MM.1S (cell line): ENCODE measurements around the gene PCDHA8.
"Not testable (repeated sequence)": the region's sequence is repeated elsewhere in the genome, so short reads cannot be mapped to it uniquely, and the experiment has no call there.

Source experiments
- DNase-seq: peaks from one replicate; pipeline ENCODE4 v3.0.0-alpha.2; 2015
- H2AFZ ChIP-seq: fragments of 300-600 bp; sonication (generic); 2 replicates; pipeline ENCODE4 v1.6.0; 2016; ENCODE audit warnings: antibody characterized with exemption, low read length
- H3F3A ChIP-seq: fragments of 300-600 bp; sonication (generic); 2 replicates; pipeline ENCODE4 v1.6.1; 2016; ENCODE audit warnings: mild to moderate bottlenecking, antibody characterized with exemption, low read length, moderate library complexity, mixed read lengths; ENCODE audit not compliant: insufficient read depth
- H3K27ac ChIP-seq: fragments of 300-600 bp; sonication (generic); 2 replicates; pipeline ENCODE4 v1.5.1; 2016; ENCODE audit warnings: mild to moderate bottlenecking, low read length
- H3K27me3 ChIP-seq: fragments of 300-600 bp; sonication (generic); replicated peaks from 2 replicates; pipeline ENCODE4 v1.6.0; 2016; ENCODE audit warnings: low read length; ENCODE audit not compliant: insufficient read depth
- H3K36me3 ChIP-seq: fragments of 300-600 bp; sonication (generic); replicated peaks from 2 replicates; pipeline ENCODE4 v1.6.1; 2016; ENCODE audit warnings: mild to moderate bottlenecking, low read length, mixed read lengths; ENCODE audit not compliant: insufficient read depth
- H3K4me1 ChIP-seq: fragments of 300-600 bp; sonication (generic); 2 replicates; pipeline ENCODE4 v1.6.1; 2016; ENCODE audit warnings: low read length, mixed read lengths
- H3K4me2 ChIP-seq: fragments of 300-600 bp; sonication (generic); 2 replicates; pipeline ENCODE4 v1.6.0; 2016; ENCODE audit warnings: low read depth, low read length
- H3K4me3 ChIP-seq: fragments of 300-600 bp; sonication (generic); 2 replicates; pipeline ENCODE4 v1.5.1; 2016; ENCODE audit warnings: low read length, mixed read lengths
- H3K79me2 ChIP-seq: fragments of 300-600 bp; sonication (generic); 2 replicates; pipeline ENCODE4 v1.6.1; 2016; ENCODE audit warnings: mixed run types, low read length, mixed read lengths
- H3K9ac ChIP-seq: fragments of 300-600 bp; sonication (generic); 2 replicates; pipeline ENCODE4 v1.6.1; 2016; ENCODE audit warnings: low read length, mixed read lengths
- H3K9me2 ChIP-seq: fragments of 300-600 bp; sonication (generic); replicated peaks from 2 replicates; pipeline ENCODE4 v1.6.1; 2016; ENCODE audit warnings: mild to moderate bottlenecking, low read length, mixed read lengths; ENCODE audit not compliant: insufficient read depth
- H3K9me3 ChIP-seq: fragments of 300-600 bp; sonication (generic); replicated peaks from 2 replicates; pipeline ENCODE4 v1.6.1; 2016; ENCODE audit warnings: mild to moderate bottlenecking, low read length, mixed read lengths; ENCODE audit not compliant: insufficient read depth
- H4K20me1 ChIP-seq: fragments of 300-600 bp; sonication (generic); 2 replicates; pipeline ENCODE4 v1.6.1; 2016; ENCODE audit warnings: mild to moderate bottlenecking, low read length, moderate library complexity, mixed read lengths; ENCODE audit not compliant: insufficient read depth
- EZH2 ChIP-seq: fragments of 300-600 bp; sonication (generic); optimal IDR thresholded peaks from 2 replicates; pipeline ENCODE3; 2017; ENCODE audit warnings: low read depth, mild to moderate bottlenecking, antibody characterized with exemption, low read length, mixed read lengths
- EZH2phosphoT487 ChIP-seq: fragments of 300-600 bp; sonication (generic); IDR thresholded peaks from 2 replicates; pipeline ENCODE4 v1.6.1; 2018; ENCODE audit warnings: antibody characterized with exemption, low read length
- TF ChIP-seq, protein P1 (sequence below): fragments of 300-600 bp; sonication (generic); IDR thresholded peaks from 2 replicates; pipeline ENCODE4 v1.5.1; 2016; ENCODE audit warnings: antibody characterized with exemption, low read length, mixed read lengths

PCDHA8 gene

DNA sequence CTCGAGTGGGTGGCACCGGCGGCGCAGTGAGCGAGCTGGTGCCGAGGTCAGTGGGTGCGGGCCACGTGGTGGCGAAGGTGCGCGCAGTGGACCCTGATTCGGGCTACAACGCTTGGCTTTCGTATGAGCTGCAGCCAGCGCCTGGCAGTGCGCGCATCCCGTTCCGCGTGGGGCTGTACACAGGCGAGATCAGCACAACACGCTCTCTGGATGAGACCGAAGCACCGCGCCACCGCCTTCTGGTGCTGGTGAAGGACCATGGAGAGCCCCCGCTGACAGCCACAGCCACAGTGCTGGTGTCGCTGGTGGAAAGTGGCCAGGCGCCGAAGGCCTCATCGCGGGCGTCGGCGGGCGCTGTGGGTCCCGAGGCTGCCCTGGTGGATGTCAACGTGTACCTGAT is 17.5 kb upstream of the PCDHA8 start:
- Histone ChIP-seq H3K79me2 (no peaks in the 10 kb centered on the region), H3K4me3 (no peak overlapping the region), H3F3A (no peaks in the 10 kb centered on the region), H3K9me2 (no peaks in the 10 kb centered on the region), H3K27me3 (no peaks in the 10 kb centered on the region), H4K20me1 (no peaks in the 10 kb centered on the region), H3K27ac (no peak overlapping the region), H3K4me2 (no peak overlapping the region), H3K36me3 (no peaks in the 10 kb centered on the region), H3K9me3 (no peaks in the 10 kb centered on the region), H2AFZ (no peak overlapping the region), H3K4me1 (no peaks in the 10 kb centered on the region), H3K9ac (no peak overlapping the region)
- DNase-seq, result no peak
- no peak for TF ChIP-seq EZH2
- TF ChIP-seq EZH2phosphoT487, result no peak
- TF ChIP-seq, protein P1, sequence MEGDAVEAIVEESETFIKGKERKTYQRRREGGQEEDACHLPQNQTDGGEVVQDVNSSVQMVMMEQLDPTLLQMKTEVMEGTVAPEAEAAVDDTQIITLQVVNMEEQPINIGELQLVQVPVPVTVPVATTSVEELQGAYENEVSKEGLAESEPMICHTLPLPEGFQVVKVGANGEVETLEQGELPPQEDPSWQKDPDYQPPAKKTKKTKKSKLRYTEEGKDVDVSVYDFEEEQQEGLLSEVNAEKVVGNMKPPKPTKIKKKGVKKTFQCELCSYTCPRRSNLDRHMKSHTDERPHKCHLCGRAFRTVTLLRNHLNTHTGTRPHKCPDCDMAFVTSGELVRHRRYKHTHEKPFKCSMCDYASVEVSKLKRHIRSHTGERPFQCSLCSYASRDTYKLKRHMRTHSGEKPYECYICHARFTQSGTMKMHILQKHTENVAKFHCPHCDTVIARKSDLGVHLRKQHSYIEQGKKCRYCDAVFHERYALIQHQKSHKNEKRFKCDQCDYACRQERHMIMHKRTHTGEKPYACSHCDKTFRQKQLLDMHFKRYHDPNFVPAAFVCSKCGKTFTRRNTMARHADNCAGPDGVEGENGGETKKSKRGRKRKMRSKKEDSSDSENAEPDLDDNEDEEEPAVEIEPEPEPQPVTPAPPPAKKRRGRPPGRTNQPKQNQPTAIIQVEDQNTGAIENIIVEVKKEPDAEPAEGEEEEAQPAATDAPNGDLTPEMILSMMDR, result no peak

DNA sequence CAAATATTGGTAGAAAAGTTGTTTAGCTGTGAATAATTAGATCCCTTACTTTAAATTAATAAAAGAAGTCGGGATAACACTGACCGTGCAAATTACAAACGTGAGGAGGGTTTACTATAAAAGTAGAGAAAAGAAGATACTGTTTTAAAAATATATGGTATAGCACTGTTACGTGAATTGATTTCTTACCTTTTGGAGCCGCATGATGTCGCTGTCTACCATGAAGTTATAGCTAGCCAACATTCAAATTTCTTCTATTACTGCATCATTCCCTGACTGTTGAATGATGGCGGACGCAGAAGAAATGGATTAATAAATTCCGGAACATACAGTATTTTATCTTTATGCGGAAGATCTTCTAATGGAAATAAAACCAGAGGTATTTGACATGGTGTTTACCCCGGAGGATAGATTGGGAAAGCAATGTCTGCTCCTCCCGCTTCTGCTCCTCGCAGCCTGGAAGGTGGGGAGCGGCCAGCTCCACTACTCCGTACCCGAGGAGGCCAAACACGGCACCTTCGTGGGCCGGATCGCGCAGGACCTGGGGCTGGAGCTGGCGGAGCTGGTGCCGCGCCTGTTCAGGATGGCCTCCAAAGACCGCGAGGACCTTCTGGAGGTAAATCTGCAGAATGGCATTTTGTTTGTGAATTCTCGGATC is 13.2 kb upstream of the PCDHA8 start, which contains the start of gene PCDHA6:
Gene PCDHA6, plus strand, starts transcription at position 257 of the 658 bp plus-strand sequence. Its CDS starts 132 bp downstream, at position 389.
- no peaks in the 10 kb centered on the region for H3K27me3 ChIP-seq
- H2AFZ ChIP-seq, result no peak within 1 kb of the TSS
- DNase-seq, result no peak
- H3K9me2 ChIP-seq, result no peaks in the 10 kb centered on the region
- no peak within 1 kb of the TSS for H3K27ac ChIP-seq
- no peaks in the 10 kb centered on the region for H3F3A ChIP-seq
- TF ChIP-seq, protein P1, result no peak
- TF ChIP-seq EZH2, result no peak
- no peak for TF ChIP-seq EZH2phosphoT487
- no peak within 1 kb of the TSS for H3K4me2 ChIP-seq
- no peaks in the 10 kb centered on the region for H3K36me3 ChIP-seq
- H3K79me2 ChIP-seq, result no peaks in the 10 kb centered on the region
- no peaks in the 10 kb centered on the region for H3K9me3 ChIP-seq
- no peaks in the 10 kb centered on the region for H4K20me1 ChIP-seq
- no peak within 1 kb of the TSS for H3K9ac ChIP-seq
- no peaks in the 10 kb centered on the region for H3K4me1 ChIP-seq
- no peak within 1 kb of the TSS for H3K4me3 ChIP-seq

DNA sequence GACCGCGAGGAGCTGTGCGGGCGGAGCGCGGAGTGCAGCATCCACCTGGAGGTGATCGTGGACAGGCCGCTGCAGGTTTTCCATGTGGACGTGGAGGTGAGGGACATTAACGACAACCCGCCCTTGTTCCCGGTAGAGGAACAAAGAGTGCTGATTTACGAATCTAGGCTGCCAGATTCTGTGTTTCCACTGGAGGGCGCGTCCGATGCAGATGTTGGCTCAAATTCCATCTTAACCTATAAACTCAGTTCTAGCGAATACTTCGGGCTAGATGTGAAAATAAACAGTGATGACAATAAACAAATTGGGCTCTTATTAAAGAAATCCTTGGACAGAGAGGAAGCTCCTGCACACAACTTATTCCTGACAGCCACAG is 12.6 kb upstream of the PCDHA8 start:
- TF ChIP-seq EZH2 (no peak), EZH2phosphoT487 (no peak)
- TF ChIP-seq, protein P1, result no peak
- Histone ChIP-seq H3K9me3 (no peaks in the 10 kb centered on the region), H3K4me3 (no peak overlapping the region), H4K20me1 (no peaks in the 10 kb centered on the region), H3K79me2 (no peaks in the 10 kb centered on the region), H3K9ac (no peak overlapping the region), H3K27me3 (no peaks in the 10 kb centered on the region), H3K27ac (no peak overlapping the region), H2AFZ (no peak overlapping the region), H3K9me2 (no peaks in the 10 kb centered on the region), H3K4me1 (no peaks in the 10 kb centered on the region), H3F3A (no peaks in the 10 kb centered on the region), H3K4me2 (no peak overlapping the region), H3K36me3 (no peaks in the 10 kb centered on the region)
- DNase-seq, result no peak

DNA sequence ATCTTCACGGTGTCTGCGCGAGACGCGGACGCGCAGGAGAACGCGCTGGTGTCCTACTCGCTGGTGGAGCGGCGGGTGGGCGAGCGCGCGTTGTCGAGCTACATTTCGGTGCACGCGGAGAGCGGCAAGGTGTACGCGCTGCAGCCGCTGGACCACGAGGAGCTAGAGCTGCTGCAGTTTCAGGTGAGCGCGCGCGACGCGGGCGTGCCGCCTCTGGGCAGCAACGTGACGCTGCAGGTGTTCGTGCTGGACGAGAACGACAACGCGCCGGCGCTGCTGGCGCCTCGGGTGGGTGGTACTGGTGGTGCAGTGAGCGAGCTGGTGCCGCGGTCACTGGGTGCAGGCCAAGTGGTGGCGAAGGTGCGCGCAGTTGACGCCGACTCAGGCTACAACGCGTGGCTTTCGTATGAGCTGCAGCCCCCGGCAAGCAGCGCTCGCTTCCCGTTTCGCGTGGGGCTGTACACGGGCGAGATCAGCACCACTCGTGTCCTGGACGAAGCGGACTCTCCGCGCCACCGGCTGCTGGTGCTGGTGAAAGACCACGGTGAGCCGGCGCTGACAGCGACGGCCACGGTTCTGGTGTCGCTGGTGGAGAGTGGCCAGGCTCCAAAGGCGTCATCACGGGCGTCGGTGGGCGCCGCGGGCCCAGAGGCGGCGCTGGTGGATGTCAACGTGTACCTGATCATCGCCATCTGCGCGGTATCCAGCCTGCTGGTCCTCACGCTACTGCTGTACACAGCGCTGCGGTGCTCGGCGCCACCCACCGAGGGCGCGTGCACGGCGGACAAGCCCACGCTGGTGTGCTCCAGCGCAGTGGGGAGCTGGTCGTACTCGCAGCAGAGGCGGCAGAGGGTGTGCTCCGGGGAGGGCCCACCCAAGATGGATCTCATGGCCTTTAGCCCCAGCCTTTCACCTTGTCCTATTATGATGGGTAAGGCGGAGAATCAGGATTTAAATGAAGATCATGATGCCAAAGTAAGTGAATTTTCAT is 11.2 kb upstream of the PCDHA8 start:
- H3K4me3 ChIP-seq, H3K9me2 ChIP-seq, H3K36me3 ChIP-seq, H3K79me2 ChIP-seq, H4K20me1 ChIP-seq, H3K27ac ChIP-seq, H2AFZ ChIP-seq, DNase-seq, H3K4me1 ChIP-seq, H3K9ac ChIP-seq, H3K27me3 ChIP-seq, H3F3A ChIP-seq, H3K9me3 ChIP-seq, H3K4me2 ChIP-seq: not testable (repeated sequence)
